Measurements from ENCODE around the gene FCRL4. TPM values are rescaled to one million over a fixed set of nuclear protein-coding genes. Genes with fewer than 3 reads are reported as not detected.
A peak's percentile ranks its signal among the peaks of the same experiment; 100 is the strongest.

FCRL4 gene
- total and polyA plus RNA-seq, 10 of the 15 experiments (the other 5 are each of a cell fraction or from before 2014, with no cell fraction given), result 0.09 to 0.44 (median 0.26) TPM; not detected in 1

DNA sequence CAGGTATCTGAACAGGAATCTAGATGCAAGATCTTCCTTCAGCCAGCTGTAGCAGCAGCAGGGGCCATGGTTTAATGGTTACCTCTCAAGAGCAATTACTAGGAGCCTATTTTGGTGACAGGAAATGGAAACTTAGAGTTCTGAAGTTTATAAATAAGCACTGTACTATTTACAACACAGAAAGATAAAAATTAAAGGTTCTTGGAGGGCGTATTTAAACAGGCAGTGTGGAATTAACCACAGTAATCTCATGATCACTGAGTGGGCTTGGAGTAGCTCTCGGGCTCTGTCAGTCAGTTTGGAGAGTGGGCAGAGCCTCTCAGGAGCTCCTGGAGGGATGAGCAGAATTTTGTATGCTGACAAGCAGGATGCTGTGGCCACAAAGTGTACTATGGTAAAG lies 35.4 kb downstream of the FCRL4 start (continued):
- TF ChIP-seq CHD4 (IDR thresholded peaks at IDR 0.05) (no peak), BCL11A (IDR thresholded peaks at IDR 0.05; ENCODE audit: low read depth, low read length) (peak; percentile 47; the same call in 1 of the 2 replicates), ZSCAN29 (IDR thresholded peaks at IDR 0.05) (no peak), EZH2 (IDR thresholded peaks at IDR 0.05; ENCODE audit: borderline replicate concordance, control insufficient read depth, low read depth, low read length) (no peak), CBX5 (IDR thresholded peaks at IDR 0.05; ENCODE audit: low read depth) (no peak), NFXL1 (IDR thresholded peaks at IDR 0.05; ENCODE audit: borderline replicate concordance) (no peak), SUPT20H (IDR thresholded peaks at IDR 0.05; ENCODE audit: borderline replicate concordance, control insufficient read depth, low read depth, low read length) (no peak), NBN (IDR thresholded peaks at IDR 0.05) (0 out of 2 replicates have a peak, but pooled peaks have one; percentile 25), TBL1XR1 (IDR thresholded peaks at IDR 0.05; ENCODE audit: low read depth, low read length) (peak; percentile 83; the same call in 1 of the 2 replicates), DPF2 (IDR thresholded peaks at IDR 0.05) (peak; percentile 62; the same call in 1 of the 2 replicates), JUND (IDR thresholded peaks at IDR 0.05; ENCODE audit: low read depth, low read length) (no peak), NFIC (IDR thresholded peaks at IDR 0.05; ENCODE audit: low read depth, low read length) (peak; percentile 77), RAD51 (IDR thresholded peaks at IDR 0.05) (peak; percentile 40; the same call in 1 of the 2 replicates), CHD2 (IDR thresholded peaks at IDR 0.05; ENCODE audit: borderline replicate concordance, low read depth, low read length) (peak; percentile 31; the same call in 1 of the 2 replicates), SREBF1 (IDR thresholded peaks at IDR 0.05; ENCODE audit: low read length) (no peak), PKNOX1 (IDR thresholded peaks at IDR 0.05) (peak; percentile 67), IKZF2 (IDR thresholded peaks at IDR 0.05) (peak; percentile 71 to 78; a peak in 3 of 4 replicates), BACH1 (IDR thresholded peaks at IDR 0.05; ENCODE audit: borderline replicate concordance) (no peak), MTA2 (IDR thresholded peaks at IDR 0.05; ENCODE audit: low read depth) (peak; percentile 83), EGR1 (IDR thresholded peaks at IDR 0.05; ENCODE audit: borderline replicate concordance in 1 of 2, low read depth in 2 of 2, low read length in 2 of 2) (no peak), CREB1 (IDR thresholded peaks at IDR 0.05; ENCODE audit: low read depth) (no peak), ZNF24 (IDR thresholded peaks at IDR 0.05) (no peak), JUNB (IDR thresholded peaks at IDR 0.05) (no peak), NKRF (conservative IDR thresholded peaks at IDR 0.05) (no peak), SP1 (IDR thresholded peaks at IDR 0.05; ENCODE audit: low read depth, low read length) (no peak), TCF12 (IDR thresholded peaks at IDR 0.05; ENCODE audit: low read depth, low read length) (peak; percentile 46; the same call in 1 of the 2 replicates), FOXM1 (IDR thresholded peaks at IDR 0.05; ENCODE audit: low read depth, low read length) (peak; percentile 68; the same call in 1 of the 2 replicates)
- TF ChIP-seq, protein P1, sequence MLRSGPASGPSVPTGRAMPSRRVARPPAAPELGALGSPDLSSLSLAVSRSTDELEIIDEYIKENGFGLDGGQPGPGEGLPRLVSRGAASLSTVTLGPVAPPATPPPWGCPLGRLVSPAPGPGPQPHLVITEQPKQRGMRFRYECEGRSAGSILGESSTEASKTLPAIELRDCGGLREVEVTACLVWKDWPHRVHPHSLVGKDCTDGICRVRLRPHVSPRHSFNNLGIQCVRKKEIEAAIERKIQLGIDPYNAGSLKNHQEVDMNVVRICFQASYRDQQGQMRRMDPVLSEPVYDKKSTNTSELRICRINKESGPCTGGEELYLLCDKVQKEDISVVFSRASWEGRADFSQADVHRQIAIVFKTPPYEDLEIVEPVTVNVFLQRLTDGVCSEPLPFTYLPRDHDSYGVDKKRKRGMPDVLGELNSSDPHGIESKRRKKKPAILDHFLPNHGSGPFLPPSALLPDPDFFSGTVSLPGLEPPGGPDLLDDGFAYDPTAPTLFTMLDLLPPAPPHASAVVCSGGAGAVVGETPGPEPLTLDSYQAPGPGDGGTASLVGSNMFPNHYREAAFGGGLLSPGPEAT (IDR thresholded peaks at IDR 0.05; ENCODE audit: low read depth), result peak; percentile 82
